HUDEP-2 (cell line): ENCODE results near the gene CLVS2.

ENCODE experiments used
- DNase-seq, 76 experiments: peaks; one replicate each; lab custom pipeline; 2025; ENCODE audit not compliant: unreplicated experiment in 76 of 76; lab: John Stamatoyannopoulos, UW

CLVS2 gene, protein sequence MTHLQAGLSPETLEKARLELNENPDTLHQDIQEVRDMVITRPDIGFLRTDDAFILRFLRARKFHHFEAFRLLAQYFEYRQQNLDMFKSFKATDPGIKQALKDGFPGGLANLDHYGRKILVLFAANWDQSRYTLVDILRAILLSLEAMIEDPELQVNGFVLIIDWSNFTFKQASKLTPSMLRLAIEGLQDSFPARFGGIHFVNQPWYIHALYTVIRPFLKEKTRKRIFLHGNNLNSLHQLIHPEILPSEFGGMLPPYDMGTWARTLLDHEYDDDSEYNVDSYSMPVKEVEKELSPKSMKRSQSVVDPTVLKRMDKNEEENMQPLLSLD

DNA sequence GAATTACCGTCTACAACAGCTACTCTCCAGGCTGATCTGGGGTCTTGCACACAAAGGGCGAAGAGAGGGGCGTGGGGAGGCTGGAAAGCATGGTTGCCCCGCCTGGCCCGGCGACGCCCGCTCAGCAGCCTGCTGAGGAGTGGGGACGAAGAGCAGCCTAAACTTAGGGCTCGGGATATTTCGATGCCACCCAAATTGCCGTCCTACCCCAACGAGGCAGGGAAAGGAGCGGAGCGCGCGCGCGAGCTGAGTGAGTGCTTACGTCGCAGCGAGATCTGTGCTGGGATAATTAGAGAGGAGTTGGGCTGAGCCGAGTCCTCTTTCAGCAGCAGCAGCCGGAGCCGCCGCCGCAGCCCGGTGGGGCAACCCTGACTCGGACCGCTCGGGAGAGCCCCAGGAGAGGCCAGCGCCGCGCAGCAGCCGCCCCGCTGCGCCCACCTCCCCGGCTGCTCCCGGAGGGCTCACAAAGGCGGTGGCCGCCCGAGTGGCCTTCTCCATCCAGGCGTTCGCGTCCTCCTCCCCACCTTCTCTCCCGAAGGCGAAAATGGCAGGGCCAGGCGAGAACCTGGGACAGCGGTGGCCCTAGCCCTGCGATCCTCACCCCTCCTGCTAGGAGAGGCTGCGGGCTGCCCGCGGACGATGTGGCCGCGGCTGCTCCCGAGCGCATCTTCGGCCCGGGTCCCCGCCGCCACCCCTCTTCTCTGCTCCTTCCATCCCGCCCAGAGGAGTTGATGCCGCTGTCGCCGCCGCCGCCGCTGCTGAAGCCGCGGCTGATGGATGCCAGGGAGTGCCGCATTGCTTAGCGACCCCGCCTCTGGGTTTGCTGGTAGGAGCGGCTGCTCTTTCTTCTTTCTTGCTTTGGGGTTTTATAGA, at the start of gene CLVS2:
Gene CLVS2, plus strand, starts transcription at position 315 of the 873 bp plus-strand sequence. CDS start 1,543 bp downstream, outside the sequence.
- peak in 1 of 76 experiments; percentile 1 for DNase-seq

DNA sequence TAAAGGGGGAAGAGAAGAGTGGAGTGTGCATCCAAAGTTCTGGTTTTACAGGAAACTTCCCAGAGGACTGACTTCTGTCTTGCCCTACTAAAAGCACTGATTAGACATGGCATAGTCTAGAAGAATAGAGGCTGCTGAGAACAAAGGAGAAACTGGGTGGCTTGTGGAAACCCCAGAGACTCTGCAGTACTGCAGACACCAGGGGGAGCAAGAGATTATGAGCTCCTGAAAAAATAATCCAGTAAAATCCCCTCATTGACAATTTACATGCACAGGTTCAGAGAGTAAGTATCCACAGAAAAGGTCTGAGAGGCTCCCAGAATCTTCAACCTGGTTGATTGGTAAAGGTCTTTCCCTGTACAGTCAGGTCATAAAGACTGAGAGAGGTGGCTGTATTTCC, 48.7 kb upstream of the CLVS2 start:
- peak in 9 of 76 experiments; percentile 1 to 33 (median 15) for DNase-seq

DNA sequence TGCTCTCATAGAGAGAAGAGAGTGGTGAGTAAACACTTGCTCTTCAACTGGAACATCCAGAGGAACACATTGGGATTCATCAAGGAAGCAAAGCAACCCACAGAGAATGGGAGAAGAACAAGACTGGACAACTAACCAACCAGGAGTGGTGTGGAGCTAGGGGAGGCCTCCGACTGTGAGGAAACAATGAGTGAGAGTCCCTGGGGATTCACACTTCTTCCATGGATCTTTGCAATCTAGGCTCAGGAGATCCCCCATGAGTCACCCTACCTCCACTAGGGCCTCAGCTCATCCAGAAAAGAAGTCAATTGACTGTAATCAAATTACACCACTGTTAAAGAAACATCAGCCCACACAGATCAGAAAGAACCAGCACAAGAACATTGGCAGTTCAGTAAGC, 42.3 kb upstream of the CLVS2 start:
- DNase-seq, result no peak

DNA sequence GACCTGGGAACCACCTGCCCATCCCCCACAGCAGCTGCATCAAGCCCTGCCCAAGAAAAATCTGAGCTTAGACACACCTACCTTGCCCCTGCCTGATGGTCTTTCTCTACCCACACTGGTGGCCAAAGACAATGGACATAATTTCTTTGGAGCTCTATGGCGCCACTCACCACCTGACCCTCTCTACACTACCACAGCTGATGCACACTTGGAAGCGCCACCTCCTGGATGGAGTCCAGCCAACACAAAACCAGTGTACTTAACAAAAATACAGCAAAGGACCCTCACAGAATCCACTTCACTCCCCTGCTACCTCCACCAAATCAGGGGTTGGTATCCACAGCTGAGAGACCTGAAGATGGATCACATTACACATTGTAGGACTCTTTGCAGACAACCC, 39.7 kb upstream of the CLVS2 start:
- no peak for DNase-seq

DNA sequence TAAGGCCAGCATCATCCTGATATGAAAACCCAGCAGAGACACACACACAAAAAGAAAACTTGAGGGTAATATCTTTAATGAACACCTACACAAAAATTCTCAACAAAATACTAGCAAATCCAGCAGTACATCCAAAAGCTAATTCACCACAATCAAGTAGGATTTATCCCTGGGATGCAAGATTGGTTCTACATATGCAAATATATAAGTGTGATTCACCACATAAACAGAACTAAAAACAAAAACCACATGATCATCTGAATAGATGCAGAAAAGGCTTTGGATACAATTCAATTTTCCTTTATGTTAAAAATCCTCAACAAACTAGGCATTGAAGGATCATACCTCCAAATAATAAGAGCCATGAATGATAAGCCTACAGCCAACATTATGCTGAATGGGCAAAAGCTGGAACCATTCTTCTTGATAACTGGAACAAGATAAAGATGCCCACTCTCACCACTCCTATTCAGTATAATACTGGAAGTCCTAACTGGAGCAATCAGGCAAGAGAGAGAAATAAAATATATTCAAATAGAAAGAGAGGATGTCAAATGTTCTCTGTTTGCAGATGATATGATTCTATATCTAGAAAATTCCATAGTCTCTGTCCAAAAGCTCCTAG, 33.9 kb upstream of the CLVS2 start:
- no peak for DNase-seq

DNA sequence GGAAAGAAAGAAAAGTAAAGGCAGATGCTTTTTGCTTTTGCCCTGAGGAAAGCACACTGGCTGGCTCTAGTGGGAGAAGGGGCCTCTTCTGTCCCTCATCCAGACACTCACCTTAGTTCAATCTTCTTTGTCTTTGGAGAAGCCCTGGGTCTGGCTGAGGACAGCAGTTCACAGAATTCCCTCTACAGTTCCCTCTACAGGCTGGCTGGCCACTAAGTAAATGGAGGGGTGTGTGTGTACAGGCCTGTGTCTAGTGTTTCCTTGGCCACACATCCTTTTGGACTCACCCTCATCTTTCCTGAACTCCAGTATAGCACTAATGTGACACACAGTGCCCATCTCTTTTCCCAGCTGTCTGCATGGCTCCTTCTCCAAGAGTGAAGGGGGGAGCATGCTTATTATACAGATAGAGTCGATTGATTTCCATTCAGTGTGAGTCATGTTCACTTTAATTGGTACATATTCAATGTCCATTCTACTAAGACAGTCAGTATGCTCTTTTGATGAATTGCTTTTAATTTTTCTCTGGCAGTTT, 26.0 kb upstream of the CLVS2 start:
- no peak for DNase-seq

DNA sequence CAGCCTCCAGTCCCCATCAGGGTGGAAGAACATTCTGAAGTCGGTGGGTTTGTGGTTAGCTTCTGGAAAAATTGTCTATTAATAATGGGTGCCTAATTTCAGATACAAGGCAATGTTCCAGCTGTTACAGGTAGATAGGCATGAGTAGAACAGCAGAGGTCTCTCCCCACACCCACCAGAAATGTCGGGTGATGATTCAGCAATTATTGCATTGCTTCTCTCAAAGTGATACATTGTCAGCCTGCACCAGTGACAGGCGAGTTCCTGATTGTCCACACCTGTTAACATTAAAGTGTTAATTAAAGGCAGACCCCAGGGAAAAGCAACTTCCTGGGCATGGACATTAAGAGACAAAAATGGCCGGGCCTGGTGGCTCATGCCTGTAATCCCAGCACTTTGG, 18.9 kb upstream of the CLVS2 start:
- DNase-seq, result no peak

DNA sequence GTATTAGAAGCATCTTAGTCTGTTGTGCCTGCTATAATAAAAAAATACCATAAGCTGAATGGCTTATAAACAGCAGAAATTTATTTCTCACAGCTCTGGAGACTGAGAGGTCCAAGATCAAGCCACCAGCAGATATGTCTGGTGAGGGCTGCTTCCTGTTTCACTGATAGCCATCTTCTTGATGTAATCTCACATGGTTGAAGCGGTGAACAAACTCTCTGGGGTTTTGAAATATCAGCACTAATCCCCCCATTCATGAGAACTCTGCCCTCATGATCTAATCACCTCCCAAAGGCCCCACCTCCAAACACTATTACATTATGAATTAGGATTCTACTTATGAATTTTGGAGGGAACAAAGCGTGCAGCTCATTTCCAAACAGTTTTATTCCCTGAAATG, 11.6 kb upstream of the CLVS2 start:
- no peak for DNase-seq

DNA sequence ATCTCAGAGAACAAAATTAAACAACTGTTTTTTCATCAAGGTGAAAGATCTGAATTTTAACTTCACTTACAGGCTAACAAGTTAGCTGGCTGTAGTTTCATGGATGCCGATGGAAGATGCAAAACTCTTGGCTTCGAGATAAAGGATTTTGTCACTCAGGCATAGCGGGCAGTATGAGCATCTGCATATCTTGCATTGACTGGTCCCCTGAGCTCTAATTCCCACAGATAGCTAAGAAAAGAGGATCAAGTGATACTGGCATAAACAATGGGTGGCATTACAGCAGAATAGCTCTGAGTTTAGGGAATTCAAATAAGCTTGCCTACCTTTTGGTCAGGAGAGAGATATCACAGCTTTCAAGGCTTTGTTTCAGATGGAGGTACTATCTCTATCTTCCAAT, 1.8 kb upstream of the CLVS2 start:
- DNase-seq, result no peak

DNA sequence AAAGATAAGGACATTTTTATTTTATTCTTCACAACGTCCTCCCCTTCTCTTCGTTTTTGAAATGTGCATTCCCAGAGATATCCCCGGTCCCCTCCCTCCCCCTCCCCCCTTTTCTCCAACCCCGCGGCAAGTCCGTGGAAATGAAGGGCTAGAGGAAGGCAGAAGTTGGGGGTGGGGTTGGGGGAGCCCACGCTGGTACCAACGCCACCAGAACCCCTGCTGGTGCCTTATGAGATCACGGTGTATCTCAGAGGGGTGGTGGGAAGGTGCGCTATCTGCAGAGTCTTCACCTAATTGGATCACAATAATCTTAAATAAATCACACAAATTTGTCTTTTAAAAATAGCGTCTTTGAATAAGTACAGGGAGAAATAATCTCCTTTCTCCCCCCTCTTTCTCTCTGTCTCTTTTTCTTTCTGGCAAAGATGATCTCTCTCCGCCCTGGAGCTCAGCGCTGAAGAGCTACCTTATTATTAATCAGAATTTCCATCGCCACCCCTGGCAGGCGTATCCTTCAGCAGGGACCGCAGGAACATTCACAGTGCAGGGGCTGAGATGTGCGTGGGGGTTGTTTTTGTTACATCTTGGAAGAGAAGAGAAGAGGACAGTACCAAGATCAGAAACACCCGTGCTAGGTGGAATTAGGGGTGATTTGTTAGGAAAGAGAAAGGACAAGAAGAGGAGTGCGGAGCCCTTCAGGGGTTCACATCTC, 915 bp downstream of the CLVS2 start:
- no peak for DNase-seq

DNA sequence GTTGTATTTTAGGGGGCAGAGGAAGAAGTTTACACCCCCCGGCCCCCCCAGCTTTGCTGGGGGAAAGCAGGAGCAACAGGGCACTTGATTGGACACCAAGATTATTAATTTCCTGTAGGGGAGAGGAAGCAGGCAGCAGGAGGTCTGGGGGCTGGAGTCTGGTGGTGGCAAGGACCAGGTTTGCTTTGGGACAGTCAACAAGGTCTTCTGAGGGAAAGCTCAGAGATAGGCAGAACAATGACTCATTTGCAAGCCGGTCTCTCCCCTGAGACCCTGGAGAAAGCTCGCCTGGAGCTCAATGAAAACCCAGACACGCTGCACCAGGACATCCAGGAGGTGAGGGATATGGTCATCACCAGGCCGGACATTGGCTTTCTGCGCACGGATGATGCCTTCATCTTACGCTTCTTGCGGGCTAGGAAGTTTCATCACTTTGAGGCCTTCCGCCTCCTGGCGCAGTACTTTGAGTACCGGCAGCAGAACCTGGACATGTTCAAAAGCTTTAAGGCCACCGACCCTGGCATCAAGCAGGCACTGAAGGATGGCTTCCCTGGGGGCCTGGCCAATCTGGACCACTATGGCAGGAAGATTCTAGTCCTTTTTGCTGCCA, 1.6 kb downstream of the CLVS2 start:
- no peak for DNase-seq

DNA sequence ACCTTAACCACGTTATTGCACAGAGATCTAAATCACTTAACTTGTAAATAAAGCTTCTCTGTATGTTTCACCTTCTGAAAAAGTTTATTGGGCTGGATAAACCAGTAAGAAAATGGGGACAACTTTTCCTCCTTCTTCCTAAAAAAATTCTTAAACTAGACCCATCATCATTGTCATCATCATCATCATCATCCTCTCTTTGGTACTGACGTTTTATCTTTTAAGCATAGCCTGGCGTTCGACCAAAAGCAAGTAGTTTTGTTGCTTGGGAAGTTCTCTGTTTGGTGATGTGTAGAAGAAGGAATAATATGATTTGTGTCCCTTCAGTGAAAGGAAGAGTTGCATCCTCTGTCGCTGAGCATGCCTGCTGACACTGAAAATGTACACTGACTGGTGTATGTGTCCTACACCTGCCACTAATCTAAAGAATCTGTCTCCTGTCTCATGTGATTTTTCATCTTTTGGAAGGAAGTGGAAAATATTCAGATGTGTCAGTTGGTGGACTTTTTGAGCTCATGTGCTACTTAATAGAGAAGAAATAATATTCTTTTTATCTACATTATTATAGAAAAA, 2.5 kb downstream of the CLVS2 start:
- DNase-seq, result no peak

DNA sequence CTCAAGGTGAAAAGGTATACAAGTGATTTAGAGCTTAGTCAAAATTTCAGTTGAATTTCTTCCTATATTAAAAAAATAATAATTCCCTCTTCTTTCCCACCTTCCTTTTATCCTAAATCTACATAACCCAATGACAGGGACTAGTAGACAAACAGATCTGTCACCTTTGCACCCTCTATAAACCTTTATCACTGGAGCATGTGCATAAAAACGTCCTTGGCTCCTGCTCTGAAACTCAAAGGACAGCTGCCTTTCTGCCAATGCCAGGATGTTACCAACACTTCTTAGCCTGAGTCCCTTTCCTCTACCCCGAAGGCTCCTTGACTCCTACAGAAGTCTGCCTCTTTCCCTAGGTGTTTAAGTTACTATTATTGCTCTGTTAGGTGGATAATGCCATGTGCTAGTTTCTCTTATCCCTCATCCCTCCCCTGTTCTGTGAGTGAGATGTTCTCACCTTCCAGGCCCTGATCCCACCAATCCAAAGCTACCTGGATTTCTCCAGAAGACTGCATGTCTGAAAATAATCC, 4.3 kb downstream of the CLVS2 start:
- DNase-seq, result no peak

DNA sequence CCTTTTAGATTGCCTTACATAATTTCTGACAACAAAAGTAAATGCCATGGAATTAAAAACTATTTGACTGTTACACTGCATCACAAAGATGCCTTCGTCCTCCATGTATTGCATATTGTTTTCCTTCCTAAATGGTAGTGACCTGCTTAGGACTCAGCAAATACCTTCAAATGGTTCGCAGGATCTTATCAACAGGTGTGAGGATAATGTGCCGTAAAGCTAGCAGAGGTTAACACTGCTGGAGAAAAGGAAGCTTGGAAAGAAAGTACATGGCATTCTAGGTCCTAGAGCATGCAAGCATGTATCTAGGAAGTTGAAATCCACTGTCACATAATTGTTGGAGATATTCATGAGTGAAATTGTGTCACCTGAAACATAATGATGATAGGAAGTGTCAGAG, 5.5 kb downstream of the CLVS2 start:
- no peak for DNase-seq

DNA sequence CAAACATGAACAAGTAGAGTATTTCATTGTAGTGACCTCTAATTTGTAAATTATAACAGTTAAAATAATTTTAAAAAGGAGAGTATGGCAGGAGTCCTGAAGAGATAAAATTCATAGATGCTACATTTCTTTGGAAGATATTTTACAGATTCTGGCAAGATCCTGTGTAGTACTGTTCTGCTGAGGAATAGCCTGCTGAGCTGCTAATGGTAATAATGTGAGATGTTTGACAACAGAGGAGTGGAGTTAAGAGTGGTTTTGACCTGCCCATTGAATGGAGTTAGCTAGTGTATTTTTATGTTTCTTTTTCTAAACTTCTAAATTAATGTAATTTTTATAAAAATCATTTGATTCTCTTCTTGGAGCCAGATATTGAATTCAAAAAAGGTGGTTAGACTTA, 11.8 kb downstream of the CLVS2 start:
- no peak for DNase-seq

DNA sequence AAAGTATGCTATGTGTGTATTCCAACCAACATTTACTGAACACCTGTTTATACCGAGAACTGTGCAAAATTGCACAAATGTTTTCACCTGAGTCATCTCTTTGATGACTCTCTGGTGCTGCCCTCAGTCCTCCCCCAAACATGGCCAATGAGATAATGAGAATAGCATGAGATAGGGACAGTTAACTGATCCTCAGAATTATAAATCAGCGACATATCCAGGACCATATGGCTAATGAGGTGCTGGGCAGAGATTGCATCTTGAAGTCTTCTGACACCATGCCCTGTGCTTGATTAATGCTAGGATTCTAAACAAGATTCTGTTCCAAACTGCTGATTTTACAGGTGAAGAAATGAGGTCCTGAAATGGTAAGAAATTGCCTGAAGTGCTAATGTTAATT, 13.0 kb downstream of the CLVS2 start:
- DNase-seq, result no peak

DNA sequence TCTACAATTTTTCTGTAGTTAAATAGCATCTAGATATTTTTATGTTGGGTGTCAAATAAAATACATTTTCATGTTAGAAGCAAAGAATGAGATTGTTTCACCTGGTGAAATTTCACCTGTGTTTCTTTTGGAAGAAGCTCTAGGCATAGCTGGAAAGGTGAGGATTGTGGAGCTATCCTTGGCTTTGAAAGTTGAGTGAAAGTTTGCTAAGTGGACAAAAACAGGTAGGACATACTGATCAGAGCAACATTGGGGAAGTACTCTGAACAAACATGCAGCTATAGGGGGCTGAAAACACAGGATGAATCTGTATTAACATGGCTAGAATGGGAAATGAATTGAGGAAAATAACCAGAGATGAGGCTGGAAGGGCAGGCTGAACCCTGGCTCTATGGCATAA, 18.8 kb downstream of the CLVS2 start:
- no peak for DNase-seq

DNA sequence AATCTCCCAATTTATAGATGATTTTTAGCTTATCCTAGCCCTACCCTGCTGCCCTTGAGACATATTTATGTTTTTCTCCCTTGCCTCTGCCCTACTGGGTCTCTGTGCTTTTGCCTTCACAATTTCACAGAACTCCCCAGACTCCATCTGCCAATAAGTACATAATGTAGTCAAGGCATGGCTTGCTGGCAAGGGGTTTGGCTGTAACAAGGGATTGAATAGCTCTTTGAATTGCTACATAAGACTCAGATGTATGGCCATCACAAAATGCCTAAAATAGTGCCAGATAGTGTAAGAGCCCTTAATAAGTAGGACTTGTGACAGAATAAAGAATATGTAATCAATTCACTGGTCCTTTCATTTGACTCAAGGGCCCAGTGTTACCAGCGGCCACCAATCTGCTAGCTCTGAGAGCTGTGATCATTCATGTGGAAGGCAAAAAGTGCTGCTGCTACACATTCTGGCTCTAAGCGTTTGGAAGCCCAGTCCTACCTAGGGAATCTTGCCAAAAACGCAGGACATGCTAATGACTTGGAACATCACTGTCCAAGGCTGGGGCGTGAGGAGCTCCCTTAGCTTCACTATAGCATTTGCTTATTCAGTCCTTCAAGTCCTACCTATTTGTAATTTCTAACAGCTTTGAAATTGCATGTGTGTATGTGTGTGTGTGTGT, 20.5 kb downstream of the CLVS2 start:
- DNase-seq, result no peak

DNA sequence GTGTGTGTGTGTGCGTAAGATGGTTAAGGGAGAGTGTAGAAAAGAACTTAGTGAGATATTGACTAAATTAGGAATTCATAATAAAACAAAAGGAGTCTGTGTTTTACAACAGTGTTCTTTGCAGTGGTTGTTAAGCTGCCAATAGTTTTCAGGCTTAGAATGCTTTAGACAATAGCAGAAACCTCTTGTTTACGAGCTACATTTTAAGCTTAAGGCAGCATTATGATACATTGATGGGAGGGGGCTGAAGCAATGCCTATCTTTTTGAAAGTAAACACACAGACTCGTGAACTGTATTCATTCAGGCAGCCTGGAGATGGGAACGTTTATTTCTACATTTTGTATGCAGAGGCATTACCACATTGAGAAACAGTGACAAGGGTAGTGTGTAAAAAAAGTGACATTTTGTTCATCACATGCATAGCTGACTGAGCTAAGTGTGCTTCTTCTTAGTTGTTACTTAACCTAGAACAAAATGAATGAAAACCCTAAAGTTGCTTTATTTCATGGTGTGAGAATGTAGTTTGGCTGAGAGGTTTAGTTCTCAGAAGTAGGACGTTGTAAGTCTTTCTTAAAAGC, 21.2 kb downstream of the CLVS2 start:
- DNase-seq, result no peak
